Measurements from ENCODE around the gene PLPPR4.

- no peak for TF ChIP-seq CTCF (IDR thresholded peaks at IDR 0.05)
- no peak for TF ChIP-seq FOXM1 (IDR thresholded peaks at IDR 0.05; ENCODE audit: low read depth)
- TF ChIP-seq YY1 (IDR thresholded peaks at IDR 0.05; ENCODE audit: low read depth): no peak
- no peak for TF ChIP-seq CHD2 (IDR thresholded peaks at IDR 0.05; ENCODE audit: low read length, partially characterized antibody)
- TF ChIP-seq RCOR1 (IDR thresholded peaks at IDR 0.05; ENCODE audit: low read length): no peak
- no peak for TF ChIP-seq POLR2AphosphoS5 (IDR thresholded peaks at IDR 0.05; ENCODE audit: low read depth, low read length)
- TF ChIP-seq USF2 (IDR thresholded peaks at IDR 0.05; ENCODE audit: borderline replicate concordance, low read depth, low read length): no peak
- no peak for TF ChIP-seq MAX (IDR thresholded peaks at IDR 0.05; ENCODE audit: low read depth)
Observed at GRCh38 chr1:99297923-99298322, 33.6 kb downstream of the PLPPR4 start.
